PC-9 (cell line): ENCODE measurements around the gene ZFYVE27.

Experiments
- CTCF ChIP-seq: fragments of 200-600 bp; sonication (generic); conservative IDR thresholded peaks from 2 replicates; pipeline ENCODE4 v1.6.1; 2017; ENCODE audit warnings: mixed run types, antibody characterized with exemption, mild to moderate bottlenecking, moderate library complexity
- EZH2 ChIP-seq: fragments of 200-600 bp; sonication (generic); IDR thresholded peaks from 2 replicates; pipeline ENCODE4 v1.8.0; 2017; ENCODE audit warnings: antibody characterized with exemption, low read depth

DNA sequence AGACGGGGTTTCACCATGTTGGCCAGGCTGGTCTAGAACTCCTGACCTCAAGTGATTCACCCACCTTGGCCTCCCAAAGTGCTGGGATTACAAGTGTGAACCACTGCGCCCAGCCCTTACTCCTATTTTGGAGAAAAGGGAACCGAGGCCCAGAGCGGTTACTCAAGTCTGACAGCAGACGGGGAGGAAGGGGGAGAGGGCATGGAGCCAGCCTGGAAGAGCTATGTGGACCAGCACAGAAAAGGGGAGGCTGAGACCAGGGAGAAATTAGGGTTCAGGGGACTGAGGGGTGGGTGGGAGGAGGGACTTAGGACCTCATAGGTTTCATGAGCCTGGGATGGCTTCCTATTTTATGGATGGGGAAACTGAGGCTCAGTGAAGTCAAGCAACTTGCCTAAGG is 33.3 kb downstream of the ZFYVE27 start:
- TF ChIP-seq CTCF (no peak), EZH2 (no peak)
